ENCODE results near the gene ATP23. TPM values are rescaled to one million over a fixed set of nuclear protein-coding genes. Genes with fewer than 3 reads are reported as not detected.

ATP23 gene
- total and polyA plus RNA-seq, 2 donors: 8.8 to 16.1 TPM

GRCh38 chr12:57902478-57902969 lies 38.8 kb upstream of the ATP23 start:
- Histone ChIP-seq H3K4me1 (ENCODE audit: insufficient read depth) (no peaks in the 10 kb centered on the region), H3K36me3 (ENCODE audit: insufficient read depth) (no peaks in the 10 kb centered on the region), H3K4me3 (ENCODE audit: low read depth, low read length) (no peak overlapping the region), H3K27ac (ENCODE audit: low read depth) (no peak overlapping the region)
- no peak for DNase-seq (ENCODE audit: extremely low spot score)
- 78% methylated on average over 3 of the region's 3 CpGs for WGBS

GRCh38 chr12:57904426-57904825 lies 36.9 kb upstream of the ATP23 start:
- Histone ChIP-seq H3K27ac (ENCODE audit: low read depth) (no peak overlapping the region), H3K4me3 (ENCODE audit: low read depth, low read length) (no peak overlapping the region), H3K36me3 (ENCODE audit: insufficient read depth) (no peaks in the 10 kb centered on the region), H3K4me1 (ENCODE audit: insufficient read depth) (no peaks in the 10 kb centered on the region)
- DNase-seq (ENCODE audit: extremely low spot score): no peak
- WGBS: 84% methylated on average over 4 of the region's 4 CpGs

GRCh38 chr12:57904848-57905811 lies 36.2 kb upstream of the ATP23 start:
- H3K4me1 ChIP-seq (ENCODE audit: insufficient read depth): no peaks in the 10 kb centered on the region
- 43% methylated on average over 26 of the region's 26 CpGs for WGBS
- DNase-seq (ENCODE audit: extremely low spot score): peak; percentile 79
- no peak overlapping the region for H3K27ac ChIP-seq (ENCODE audit: low read depth)
- H3K4me3 ChIP-seq (ENCODE audit: low read depth, low read length): no peak overlapping the region
- H3K36me3 ChIP-seq (ENCODE audit: insufficient read depth): no peaks in the 10 kb centered on the region

GRCh38 chr12:57905812-57906475 lies 35.4 kb upstream of the ATP23 start:
- 63% methylated on average over 7 of the region's 7 CpGs for WGBS
- H3K27ac ChIP-seq (ENCODE audit: low read depth): no peak overlapping the region
- DNase-seq (ENCODE audit: extremely low spot score): no peak
- H3K4me3 ChIP-seq (ENCODE audit: low read depth, low read length): no peak overlapping the region
- no peaks in the 10 kb centered on the region for H3K4me1 ChIP-seq (ENCODE audit: insufficient read depth)
- H3K36me3 ChIP-seq (ENCODE audit: insufficient read depth): no peaks in the 10 kb centered on the region

- 53% methylated on average over 4 of the region's 4 CpGs for WGBS
- Histone ChIP-seq H3K4me3 (ENCODE audit: low read depth, low read length) (no peak overlapping the region), H3K27ac (ENCODE audit: low read depth) (no peak overlapping the region), H3K36me3 (ENCODE audit: insufficient read depth) (no peaks in the 10 kb centered on the region), H3K4me1 (ENCODE audit: insufficient read depth) (no peaks in the 10 kb centered on the region)
- no peak for DNase-seq (ENCODE audit: extremely low spot score)
Measured at GRCh38 chr12:57906821-57907220, 34.5 kb upstream of the ATP23 start.

GRCh38 chr12:57907281-57907680 lies 34.1 kb upstream of the ATP23 start:
- no peaks in the 10 kb centered on the region for H3K36me3 ChIP-seq (ENCODE audit: insufficient read depth)
- H3K27ac ChIP-seq (ENCODE audit: low read depth): no peak overlapping the region
- no peak for DNase-seq (ENCODE audit: extremely low spot score)
- no peak overlapping the region for H3K4me3 ChIP-seq (ENCODE audit: low read depth, low read length)
- WGBS: 53% methylated on average over 3 of the region's 3 CpGs
- no peaks in the 10 kb centered on the region for H3K4me1 ChIP-seq (ENCODE audit: insufficient read depth)

- H3K4me1 ChIP-seq (ENCODE audit: insufficient read depth): no peaks in the 10 kb centered on the region
- no peak for DNase-seq (ENCODE audit: extremely low spot score)
- H3K4me3 ChIP-seq (ENCODE audit: low read depth, low read length): no peak overlapping the region
- no peaks in the 10 kb centered on the region for H3K36me3 ChIP-seq (ENCODE audit: insufficient read depth)
- H3K27ac ChIP-seq (ENCODE audit: low read depth): no peak overlapping the region
- 81% methylated on average over 8 of the region's 8 CpGs for WGBS
Measured at GRCh38 chr12:57908511-57908910, 32.9 kb upstream of the ATP23 start.

- Histone ChIP-seq H3K4me3 (ENCODE audit: low read depth, low read length) (no peak overlapping the region), H3K36me3 (ENCODE audit: insufficient read depth) (no peaks in the 10 kb centered on the region), H3K4me1 (ENCODE audit: insufficient read depth) (no peaks in the 10 kb centered on the region), H3K27ac (ENCODE audit: low read depth) (no peak overlapping the region)
- WGBS: 81% methylated on average over 4 of the region's 4 CpGs
- DNase-seq (ENCODE audit: extremely low spot score): no peak
Measured at GRCh38 chr12:57909056-57909455, 32.3 kb upstream of the ATP23 start.

- H3K36me3 ChIP-seq (ENCODE audit: insufficient read depth): no peaks in the 10 kb centered on the region
- no peak for DNase-seq (ENCODE audit: extremely low spot score)
- WGBS: 75% methylated on average over 4 of the region's 4 CpGs
- H3K4me1 ChIP-seq (ENCODE audit: insufficient read depth): no peaks in the 10 kb centered on the region
- H3K4me3 ChIP-seq (ENCODE audit: low read depth, low read length): no peak overlapping the region
- no peak overlapping the region for H3K27ac ChIP-seq (ENCODE audit: low read depth)
Measured at GRCh38 chr12:57909611-57910010, 31.8 kb upstream of the ATP23 start.

- 51% methylated on average over 4 of the region's 4 CpGs for WGBS
- H3K4me1 ChIP-seq (ENCODE audit: insufficient read depth): no peaks in the 10 kb centered on the region
- no peak for DNase-seq (ENCODE audit: extremely low spot score)
- H3K4me3 ChIP-seq (ENCODE audit: low read depth, low read length): no peak overlapping the region
- no peaks in the 10 kb centered on the region for H3K36me3 ChIP-seq (ENCODE audit: insufficient read depth)
- H3K27ac ChIP-seq (ENCODE audit: low read depth): no peak overlapping the region
Measured at GRCh38 chr12:57918147-57918546, 23.2 kb upstream of the ATP23 start.

- DNase-seq (ENCODE audit: extremely low spot score): no peak
- 62% methylated on average over 3 of the region's 3 CpGs for WGBS
Measured at GRCh38 chr12:57927086-57927485, 14.3 kb upstream of the ATP23 start.

GRCh38 chr12:57929092-57929830 lies 12.1 kb upstream of the ATP23 start:
- 78% methylated on average over 4 of the region's 4 CpGs for WGBS
- Histone ChIP-seq H3K36me3 (ENCODE audit: insufficient read depth) (no peaks in the 10 kb centered on the region), H3K4me1 (ENCODE audit: insufficient read depth) (no peaks in the 10 kb centered on the region), H3K4me3 (ENCODE audit: low read depth, low read length) (no peak overlapping the region), H3K27ac (ENCODE audit: low read depth) (no peak overlapping the region)
- DNase-seq (ENCODE audit: extremely low spot score): no peak

More at GRCh38 chr12:57927086-57927485, 14.3 kb upstream of the ATP23 start:
- Histone ChIP-seq H3K4me3 (ENCODE audit: low read depth, low read length) (no peak overlapping the region), H3K27ac (ENCODE audit: low read depth) (no peak overlapping the region), H3K36me3 (ENCODE audit: insufficient read depth) (no peaks in the 10 kb centered on the region), H3K4me1 (ENCODE audit: insufficient read depth) (no peaks in the 10 kb centered on the region)

GRCh38 chr12:57934819-57935218 lies 6.5 kb upstream of the ATP23 start:
- H3K4me3 ChIP-seq (ENCODE audit: low read depth, low read length): no peak overlapping the region
- no peaks in the 10 kb centered on the region for H3K4me1 ChIP-seq (ENCODE audit: insufficient read depth)
- H3K27ac ChIP-seq (ENCODE audit: low read depth): no peak overlapping the region
- H3K36me3 ChIP-seq (ENCODE audit: insufficient read depth): no peaks in the 10 kb centered on the region
- no peak for DNase-seq (ENCODE audit: extremely low spot score)
- 76% methylated on average over 4 of the region's 4 CpGs for WGBS
